ENCODE measurements around the gene KIF6. TPM values are rescaled to one million over a fixed set of nuclear protein-coding genes. Genes with fewer than 3 reads are reported as not detected.
A peak's percentile ranks its signal among the peaks of the same experiment; 100 is the strongest.
"Not testable (repeated sequence)": the region's sequence is repeated elsewhere in the genome, so short reads cannot be mapped to it uniquely, and the experiment has no call there.

KIF6 gene
- total RNA-seq, 1 donor: 0.27 TPM

DNA sequence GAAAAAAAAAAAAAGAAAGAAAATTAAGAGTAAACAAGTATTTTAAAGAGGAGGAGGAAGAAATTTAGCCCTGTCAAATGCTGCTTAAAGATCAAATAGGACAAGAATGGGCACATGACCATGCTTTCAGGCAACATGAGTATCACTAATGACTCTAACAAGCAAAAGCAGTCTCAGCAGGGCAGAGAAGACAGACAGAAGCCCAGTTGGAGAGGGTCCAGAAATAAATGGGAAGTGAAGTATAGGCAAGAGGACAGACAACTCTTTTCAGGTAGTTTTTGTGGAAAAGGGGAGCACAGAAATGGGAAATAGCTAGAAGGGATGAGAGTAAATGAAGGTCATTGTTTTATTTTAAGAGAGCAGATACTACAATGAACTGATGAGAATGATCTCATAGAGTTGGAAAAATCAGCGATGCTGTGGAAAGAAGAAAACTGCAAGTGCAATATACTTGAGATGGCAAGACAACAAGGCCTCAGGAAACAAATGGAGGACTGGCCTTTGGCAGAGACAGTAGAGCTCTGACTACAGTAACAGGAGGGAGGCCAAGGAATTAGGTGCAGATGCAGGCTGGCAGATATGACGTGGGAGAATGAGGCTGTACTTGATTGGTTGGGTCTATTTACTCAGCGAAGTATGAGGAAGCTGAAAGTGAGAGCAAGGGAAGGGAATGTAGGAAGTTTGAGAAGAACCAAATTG lies 40.3 kb downstream of the KIF6 start:
- TF ChIP-seq, protein P1, sequence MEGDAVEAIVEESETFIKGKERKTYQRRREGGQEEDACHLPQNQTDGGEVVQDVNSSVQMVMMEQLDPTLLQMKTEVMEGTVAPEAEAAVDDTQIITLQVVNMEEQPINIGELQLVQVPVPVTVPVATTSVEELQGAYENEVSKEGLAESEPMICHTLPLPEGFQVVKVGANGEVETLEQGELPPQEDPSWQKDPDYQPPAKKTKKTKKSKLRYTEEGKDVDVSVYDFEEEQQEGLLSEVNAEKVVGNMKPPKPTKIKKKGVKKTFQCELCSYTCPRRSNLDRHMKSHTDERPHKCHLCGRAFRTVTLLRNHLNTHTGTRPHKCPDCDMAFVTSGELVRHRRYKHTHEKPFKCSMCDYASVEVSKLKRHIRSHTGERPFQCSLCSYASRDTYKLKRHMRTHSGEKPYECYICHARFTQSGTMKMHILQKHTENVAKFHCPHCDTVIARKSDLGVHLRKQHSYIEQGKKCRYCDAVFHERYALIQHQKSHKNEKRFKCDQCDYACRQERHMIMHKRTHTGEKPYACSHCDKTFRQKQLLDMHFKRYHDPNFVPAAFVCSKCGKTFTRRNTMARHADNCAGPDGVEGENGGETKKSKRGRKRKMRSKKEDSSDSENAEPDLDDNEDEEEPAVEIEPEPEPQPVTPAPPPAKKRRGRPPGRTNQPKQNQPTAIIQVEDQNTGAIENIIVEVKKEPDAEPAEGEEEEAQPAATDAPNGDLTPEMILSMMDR (IDR thresholded peaks at IDR 0.05; ENCODE audit: insufficient read depth, low read length): no peak
- DNase-seq (ENCODE audit: low read depth): peak; percentile 1
- H3K4me3 ChIP-seq (ENCODE audit: low read depth, low read length): no peak overlapping the region

DNA sequence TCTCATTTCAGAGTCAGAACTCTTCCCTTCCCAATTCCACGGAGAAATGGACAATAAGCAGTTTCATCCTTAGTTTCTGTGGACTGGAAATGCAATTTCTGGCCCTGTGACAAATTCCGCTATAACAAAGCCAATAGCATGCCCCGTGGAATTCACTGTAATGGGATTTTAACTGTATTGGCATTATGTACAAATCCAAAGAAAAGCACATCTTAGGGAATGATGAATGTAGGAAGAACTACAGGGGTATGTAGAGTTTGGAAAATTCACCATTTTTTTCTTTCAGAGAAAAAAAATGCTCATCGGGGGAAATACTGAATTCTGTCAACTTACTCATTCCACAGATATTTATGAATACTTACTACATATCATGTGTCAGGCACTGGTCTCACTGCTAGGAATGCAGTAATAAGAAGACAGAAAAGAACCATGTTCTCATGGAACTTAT lies 43.5 kb downstream of the KIF6 start:
- DNase-seq (ENCODE audit: low read depth): no peak
- H3K4me3 ChIP-seq (ENCODE audit: low read depth, low read length): no peak overlapping the region
- TF ChIP-seq, protein P1 (IDR thresholded peaks at IDR 0.05; ENCODE audit: insufficient read depth, low read length): no peak

DNA sequence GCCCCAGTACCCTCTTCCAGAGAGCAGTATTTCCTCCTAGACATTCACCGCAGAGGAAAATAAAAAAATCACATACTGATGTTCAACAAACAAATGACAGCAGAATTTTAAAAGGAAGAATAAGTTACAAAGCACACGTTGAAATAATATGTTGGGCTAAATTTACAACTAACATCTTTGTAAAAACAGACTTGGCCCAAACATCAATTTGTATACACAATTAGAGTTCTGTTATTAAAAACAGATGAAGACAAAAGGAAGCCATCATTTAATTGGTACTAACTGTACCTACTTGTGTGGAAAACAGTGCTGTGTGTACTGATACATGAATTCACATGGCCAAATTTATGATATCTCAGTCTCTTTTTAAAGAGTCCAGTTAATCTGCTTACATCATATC lies 46.3 kb downstream of the KIF6 start:
- TF ChIP-seq, protein P1 (IDR thresholded peaks at IDR 0.05; ENCODE audit: insufficient read depth, low read length): no peak
- H3K4me3 ChIP-seq (ENCODE audit: low read depth, low read length): no peak overlapping the region

DNA sequence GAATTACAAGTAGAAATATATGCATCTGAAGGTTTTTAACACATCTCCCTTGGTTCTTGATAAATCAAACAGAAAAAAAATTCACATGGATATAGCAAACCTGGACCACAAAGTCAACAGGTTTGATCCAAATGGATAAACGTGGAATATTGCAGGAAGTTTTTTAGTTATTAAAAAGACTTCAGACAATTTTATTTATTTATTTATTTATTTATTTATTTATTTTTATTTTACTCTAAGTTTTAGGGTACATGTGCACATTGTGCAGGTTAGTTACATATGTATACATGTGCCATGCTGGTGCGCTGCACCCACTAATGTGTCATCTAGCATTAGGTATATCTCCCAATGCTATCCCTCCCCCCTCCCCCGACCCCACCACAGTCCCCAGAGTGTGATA lies 47.9 kb downstream of the KIF6 start:
- not testable (repeated sequence) for DNase-seq (ENCODE audit: low read depth); H3K4me3 ChIP-seq (ENCODE audit: low read depth, low read length)

More for the DNA sequence above, 46.3 kb downstream of the KIF6 start:
- no peak for DNase-seq (ENCODE audit: low read depth)

DNA sequence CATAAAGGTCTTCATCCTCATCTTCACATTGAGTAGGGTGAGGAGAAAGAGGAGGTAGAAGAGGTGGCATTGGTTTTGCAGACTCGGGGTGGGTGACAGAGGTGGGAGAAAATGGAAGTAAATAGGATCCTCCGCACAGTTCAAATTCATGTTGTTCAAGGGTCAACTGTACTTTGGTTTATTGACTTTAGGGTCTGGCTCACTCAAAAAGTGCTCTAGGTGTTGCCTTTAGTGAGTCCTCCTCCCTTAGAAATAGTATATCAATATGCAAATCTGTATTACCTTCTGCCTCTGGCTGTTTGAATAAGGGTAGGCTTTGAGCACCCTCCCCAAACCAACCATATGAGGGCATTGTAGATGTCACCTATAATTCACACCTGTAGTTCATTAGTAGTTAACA lies 54.7 kb downstream of the KIF6 start:
- TF ChIP-seq, protein P1 (IDR thresholded peaks at IDR 0.05; ENCODE audit: insufficient read depth, low read length): no peak
- no peak overlapping the region for H3K4me3 ChIP-seq (ENCODE audit: low read depth, low read length)
- no peak for DNase-seq (ENCODE audit: low read depth)

DNA sequence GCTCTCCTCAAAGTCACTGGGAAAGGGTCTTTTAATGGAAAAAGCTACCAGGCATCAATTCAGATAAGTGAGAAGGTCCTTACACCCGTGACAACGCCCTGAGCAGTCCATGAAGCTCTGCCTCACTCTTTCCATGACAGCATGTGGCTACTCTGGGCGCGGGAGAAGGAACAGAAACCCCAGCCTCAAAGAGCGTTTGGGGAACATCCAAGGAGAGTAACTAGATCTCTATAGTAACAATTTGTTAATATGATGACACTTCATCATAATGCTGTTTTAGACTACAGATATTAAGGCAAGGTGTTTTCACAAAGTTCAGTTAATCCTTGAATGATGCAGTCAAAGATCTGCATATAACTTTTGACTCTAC lies 55.2 kb downstream of the KIF6 start:
- DNase-seq (ENCODE audit: low read depth): no peak
- TF ChIP-seq, protein P1 (IDR thresholded peaks at IDR 0.05; ENCODE audit: insufficient read depth, low read length): no peak
- no peak overlapping the region for H3K4me3 ChIP-seq (ENCODE audit: low read depth, low read length)

DNA sequence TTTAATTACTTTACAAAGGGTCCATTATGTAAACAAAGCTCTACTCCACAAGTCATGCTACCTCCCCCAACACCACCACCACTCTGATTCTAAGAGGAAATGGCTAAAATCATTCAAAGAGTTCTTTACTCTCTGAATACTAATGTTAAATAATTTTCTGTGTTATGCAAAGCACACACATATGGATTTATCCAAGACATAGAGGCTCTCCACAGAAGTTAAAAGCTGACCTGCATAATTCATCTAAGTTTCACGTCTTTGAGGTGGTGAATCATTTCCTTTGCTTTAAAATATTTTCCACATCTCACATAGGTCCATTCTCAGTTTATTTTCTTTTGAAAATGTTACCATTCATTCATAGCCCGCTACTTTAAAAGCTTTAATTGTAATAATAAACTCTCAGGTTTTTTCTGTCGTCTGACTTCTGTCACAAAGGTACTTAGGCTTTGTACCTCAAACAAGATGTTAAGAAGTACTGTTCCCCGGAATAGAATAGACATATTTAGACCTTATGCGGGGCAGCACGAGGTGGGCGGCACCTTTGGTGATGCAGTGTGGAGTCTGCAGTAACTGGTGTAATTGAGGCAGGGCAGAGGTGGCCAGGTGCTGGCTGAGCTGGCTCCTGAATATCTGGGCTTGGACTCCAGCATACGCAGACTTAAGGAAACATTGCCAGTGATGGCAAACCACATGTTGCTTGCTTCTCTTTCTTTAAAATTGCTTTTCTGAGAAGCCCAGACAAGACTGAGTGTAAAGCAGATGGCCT lies 55.8 kb downstream of the KIF6 start:
- H3K4me3 ChIP-seq (ENCODE audit: low read depth, low read length): no peak overlapping the region
- TF ChIP-seq, protein P1 (IDR thresholded peaks at IDR 0.05; ENCODE audit: insufficient read depth, low read length): no peak
- DNase-seq (ENCODE audit: low read depth): no peak

Data from fibroblast of the aortic adventitia (primary cell).